NT2/D1 (cell line): Measurements from ENCODE around the gene ILF2.

Experiments used
- YY1 ChIP-seq: IDR thresholded peaks from 2 replicates; pipeline ENCODE4 v1.6.1; 2011; ENCODE audit not compliant: insufficient read length, insufficient read depth
- ZNF274 ChIP-seq: IDR thresholded peaks from 2 replicates; pipeline ENCODE4 v1.6.1; 2011; ENCODE audit warnings: mild to moderate bottlenecking, low read depth, low read length

GRCh38 chr1:153655333-153655732, 15.5 kb downstream of the ILF2 start:
- no peak for TF ChIP-seq YY1
- no peak for TF ChIP-seq ZNF274
